GM18526 (cell line): ENCODE measurements around the gene TSHZ2.

Experiments used
- POLR2A ChIP-seq: IDR thresholded peaks from 3 replicates; pipeline ENCODE4 v1.6.1; 2011; ENCODE audit not compliant: insufficient read length; ENCODE audit errors: extremely low read depth

TSHZ2 gene

GRCh38 chr20:53328961-53329360, 356.8 kb downstream of the TSHZ2 start:
- no peak for TF ChIP-seq POLR2A

- no peak for TF ChIP-seq POLR2A
Measured at GRCh38 chr20:53329781-53330180, 357.6 kb downstream of the TSHZ2 start.

GRCh38 chr20:53330601-53331140, 358.5 kb downstream of the TSHZ2 start:
- no peak for TF ChIP-seq POLR2A

- TF ChIP-seq POLR2A = no peak
Measured at GRCh38 chr20:53331151-53331973, 359.2 kb downstream of the TSHZ2 start.

- TF ChIP-seq POLR2A = no peak
Measured at GRCh38 chr20:53332022-53332837, 360.1 kb downstream of the TSHZ2 start.

- TF ChIP-seq POLR2A = no peak
Measured at GRCh38 chr20:53334861-53335260, 362.7 kb downstream of the TSHZ2 start.

GRCh38 chr20:53335555-53335954, 363.4 kb downstream of the TSHZ2 start:
- TF ChIP-seq POLR2A = no peak

- TF ChIP-seq POLR2A = no peak
Measured at GRCh38 chr20:53336892-53337291, 364.7 kb downstream of the TSHZ2 start.

GRCh38 chr20:53337390-53338101, 365.4 kb downstream of the TSHZ2 start:
- TF ChIP-seq POLR2A = no peak

GRCh38 chr20:53338716-53339115, 366.6 kb downstream of the TSHZ2 start:
- TF ChIP-seq POLR2A = no peak

GRCh38 chr20:53342429-53342828, 370.3 kb downstream of the TSHZ2 start:
- TF ChIP-seq POLR2A = no peak

GRCh38 chr20:53343448-53343847, 371.3 kb downstream of the TSHZ2 start:
- no peak for TF ChIP-seq POLR2A

GRCh38 chr20:53344891-53345290, 372.7 kb downstream of the TSHZ2 start:
- no peak for TF ChIP-seq POLR2A

GRCh38 chr20:53345536-53346334, 373.6 kb downstream of the TSHZ2 start:
- no peak for TF ChIP-seq POLR2A

GRCh38 chr20:53346335-53346648, 374.1 kb downstream of the TSHZ2 start:
- TF ChIP-seq POLR2A = no peak
